Measurements from ENCODE around the gene NFATC2IP.

DNA sequence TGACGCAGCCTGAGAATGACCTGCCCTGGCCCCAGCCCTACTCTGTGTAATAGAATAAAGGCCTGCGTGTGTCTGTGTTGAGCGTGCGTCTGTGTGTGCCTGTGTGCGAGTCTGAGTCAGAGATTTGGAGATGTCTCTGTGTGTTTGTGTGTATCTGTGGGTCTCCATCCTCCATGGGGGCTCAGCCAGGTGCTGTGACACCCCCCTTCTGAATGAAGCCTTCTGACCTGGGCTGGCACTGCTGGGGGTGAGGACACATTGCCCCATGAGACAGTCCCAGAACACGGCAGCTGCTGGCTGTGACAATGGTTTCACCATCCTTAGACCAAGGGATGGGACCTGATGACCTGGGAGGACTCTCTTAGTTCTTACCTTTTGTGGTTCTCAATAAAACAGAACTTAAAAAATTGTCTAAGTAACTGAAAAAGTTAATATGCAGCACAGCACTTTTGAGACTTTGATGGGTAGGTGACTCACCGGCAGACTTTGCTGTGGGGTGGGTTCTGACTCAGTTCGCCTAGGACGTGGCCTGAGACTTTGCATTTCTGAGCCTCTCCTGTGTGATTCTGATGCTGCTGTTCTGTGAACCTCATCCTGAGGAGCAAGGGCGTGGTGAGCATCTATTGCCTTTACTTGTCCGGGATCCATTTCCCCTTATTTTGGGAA is 39.8 kb downstream of the NFATC2IP start:
- TF ChIP-seq, protein P1, sequence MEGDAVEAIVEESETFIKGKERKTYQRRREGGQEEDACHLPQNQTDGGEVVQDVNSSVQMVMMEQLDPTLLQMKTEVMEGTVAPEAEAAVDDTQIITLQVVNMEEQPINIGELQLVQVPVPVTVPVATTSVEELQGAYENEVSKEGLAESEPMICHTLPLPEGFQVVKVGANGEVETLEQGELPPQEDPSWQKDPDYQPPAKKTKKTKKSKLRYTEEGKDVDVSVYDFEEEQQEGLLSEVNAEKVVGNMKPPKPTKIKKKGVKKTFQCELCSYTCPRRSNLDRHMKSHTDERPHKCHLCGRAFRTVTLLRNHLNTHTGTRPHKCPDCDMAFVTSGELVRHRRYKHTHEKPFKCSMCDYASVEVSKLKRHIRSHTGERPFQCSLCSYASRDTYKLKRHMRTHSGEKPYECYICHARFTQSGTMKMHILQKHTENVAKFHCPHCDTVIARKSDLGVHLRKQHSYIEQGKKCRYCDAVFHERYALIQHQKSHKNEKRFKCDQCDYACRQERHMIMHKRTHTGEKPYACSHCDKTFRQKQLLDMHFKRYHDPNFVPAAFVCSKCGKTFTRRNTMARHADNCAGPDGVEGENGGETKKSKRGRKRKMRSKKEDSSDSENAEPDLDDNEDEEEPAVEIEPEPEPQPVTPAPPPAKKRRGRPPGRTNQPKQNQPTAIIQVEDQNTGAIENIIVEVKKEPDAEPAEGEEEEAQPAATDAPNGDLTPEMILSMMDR (IDR thresholded peaks at IDR 0.05; ENCODE audit: low read depth, low read length, missing input control) = no peak
- TF ChIP-seq YY1 (IDR thresholded peaks at IDR 0.05) = no peak
- no peak for TF ChIP-seq EGR1 (IDR thresholded peaks at IDR 0.05; ENCODE audit: low read depth in 2 of 2)
- TF ChIP-seq, protein P2, sequence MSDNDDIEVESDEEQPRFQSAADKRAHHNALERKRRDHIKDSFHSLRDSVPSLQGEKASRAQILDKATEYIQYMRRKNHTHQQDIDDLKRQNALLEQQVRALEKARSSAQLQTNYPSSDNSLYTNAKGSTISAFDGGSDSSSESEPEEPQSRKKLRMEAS (IDR thresholded peaks at IDR 0.05) = no peak
- TF ChIP-seq, protein P3, sequence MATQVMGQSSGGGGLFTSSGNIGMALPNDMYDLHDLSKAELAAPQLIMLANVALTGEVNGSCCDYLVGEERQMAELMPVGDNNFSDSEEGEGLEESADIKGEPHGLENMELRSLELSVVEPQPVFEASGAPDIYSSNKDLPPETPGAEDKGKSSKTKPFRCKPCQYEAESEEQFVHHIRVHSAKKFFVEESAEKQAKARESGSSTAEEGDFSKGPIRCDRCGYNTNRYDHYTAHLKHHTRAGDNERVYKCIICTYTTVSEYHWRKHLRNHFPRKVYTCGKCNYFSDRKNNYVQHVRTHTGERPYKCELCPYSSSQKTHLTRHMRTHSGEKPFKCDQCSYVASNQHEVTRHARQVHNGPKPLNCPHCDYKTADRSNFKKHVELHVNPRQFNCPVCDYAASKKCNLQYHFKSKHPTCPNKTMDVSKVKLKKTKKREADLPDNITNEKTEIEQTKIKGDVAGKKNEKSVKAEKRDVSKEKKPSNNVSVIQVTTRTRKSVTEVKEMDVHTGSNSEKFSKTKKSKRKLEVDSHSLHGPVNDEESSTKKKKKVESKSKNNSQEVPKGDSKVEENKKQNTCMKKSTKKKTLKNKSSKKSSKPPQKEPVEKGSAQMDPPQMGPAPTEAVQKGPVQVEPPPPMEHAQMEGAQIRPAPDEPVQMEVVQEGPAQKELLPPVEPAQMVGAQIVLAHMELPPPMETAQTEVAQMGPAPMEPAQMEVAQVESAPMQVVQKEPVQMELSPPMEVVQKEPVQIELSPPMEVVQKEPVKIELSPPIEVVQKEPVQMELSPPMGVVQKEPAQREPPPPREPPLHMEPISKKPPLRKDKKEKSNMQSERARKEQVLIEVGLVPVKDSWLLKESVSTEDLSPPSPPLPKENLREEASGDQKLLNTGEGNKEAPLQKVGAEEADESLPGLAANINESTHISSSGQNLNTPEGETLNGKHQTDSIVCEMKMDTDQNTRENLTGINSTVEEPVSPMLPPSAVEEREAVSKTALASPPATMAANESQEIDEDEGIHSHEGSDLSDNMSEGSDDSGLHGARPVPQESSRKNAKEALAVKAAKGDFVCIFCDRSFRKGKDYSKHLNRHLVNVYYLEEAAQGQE (IDR thresholded peaks at IDR 0.05) = no peak
- no peak for TF ChIP-seq HNF4A (conservative IDR thresholded peaks at IDR 0.05)
- TF ChIP-seq TAF1 (conservative IDR thresholded peaks at IDR 0.05) = no peak
- TF ChIP-seq SP1 (IDR thresholded peaks at IDR 0.05) = no peak
- TF ChIP-seq FOXA2 (IDR thresholded peaks at IDR 0.05) = no peak
- no peak for TF ChIP-seq RAD21 (IDR thresholded peaks at IDR 0.05)
- TF ChIP-seq, protein P4, sequence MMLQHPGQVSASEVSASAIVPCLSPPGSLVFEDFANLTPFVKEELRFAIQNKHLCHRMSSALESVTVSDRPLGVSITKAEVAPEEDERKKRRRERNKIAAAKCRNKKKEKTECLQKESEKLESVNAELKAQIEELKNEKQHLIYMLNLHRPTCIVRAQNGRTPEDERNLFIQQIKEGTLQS (IDR thresholded peaks at IDR 0.05) = no peak
- no peak for TF ChIP-seq RXRA (IDR thresholded peaks at IDR 0.05)
- TF ChIP-seq, protein P5, sequence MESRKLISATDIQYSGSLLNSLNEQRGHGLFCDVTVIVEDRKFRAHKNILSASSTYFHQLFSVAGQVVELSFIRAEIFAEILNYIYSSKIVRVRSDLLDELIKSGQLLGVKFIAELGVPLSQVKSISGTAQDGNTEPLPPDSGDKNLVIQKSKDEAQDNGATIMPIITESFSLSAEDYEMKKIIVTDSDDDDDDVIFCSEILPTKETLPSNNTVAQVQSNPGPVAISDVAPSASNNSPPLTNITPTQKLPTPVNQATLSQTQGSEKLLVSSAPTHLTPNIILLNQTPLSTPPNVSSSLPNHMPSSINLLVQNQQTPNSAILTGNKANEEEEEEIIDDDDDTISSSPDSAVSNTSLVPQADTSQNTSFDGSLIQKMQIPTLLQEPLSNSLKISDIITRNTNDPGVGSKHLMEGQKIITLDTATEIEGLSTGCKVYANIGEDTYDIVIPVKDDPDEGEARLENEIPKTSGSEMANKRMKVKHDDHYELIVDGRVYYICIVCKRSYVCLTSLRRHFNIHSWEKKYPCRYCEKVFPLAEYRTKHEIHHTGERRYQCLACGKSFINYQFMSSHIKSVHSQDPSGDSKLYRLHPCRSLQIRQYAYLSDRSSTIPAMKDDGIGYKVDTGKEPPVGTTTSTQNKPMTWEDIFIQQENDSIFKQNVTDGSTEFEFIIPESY (IDR thresholded peaks at IDR 0.05) = no peak

Data from liver (tissue), 3 donors.